Mesothelial cell of epicardium (in vitro differentiated cells): ENCODE data around the gene KCNH5. TPM values are rescaled to one million over a fixed set of nuclear protein-coding genes. Genes with fewer than 3 reads are reported as not detected.

Experiments used
- DNase-seq, 2 experiments: peaks; one replicate each; pipeline ENCODE4 v3.0.0; 2021; ENCODE audit warnings: low spot score in 2 of 2; ENCODE audit not compliant: unreplicated experiment in 2 of 2
- H3K27ac Mint-ChIP-seq: 2 replicates; pipeline ENCODE4 v1.8.0; 2021; ENCODE audit warnings: mixed read lengths
- H3K27me3 Mint-ChIP-seq: 2 replicates; pipeline ENCODE4 v1.8.0; 2021; ENCODE audit warnings: low read depth, mixed read lengths
- H3K36me3 Mint-ChIP-seq: 2 replicates; pipeline ENCODE4 v1.8.0; 2021; ENCODE audit warnings: mixed read lengths
- H3K4me1 Mint-ChIP-seq: 2 replicates; pipeline ENCODE4 v1.8.0; 2021; ENCODE audit warnings: mixed read lengths
- H3K4me3 Mint-ChIP-seq: 2 replicates; pipeline ENCODE4 v1.8.0; 2021; ENCODE audit warnings: mild to moderate bottlenecking, moderate library complexity, mixed read lengths
- H3K9me3 Mint-ChIP-seq: 2 replicates; pipeline ENCODE4 v1.8.0; 2021; ENCODE audit warnings: mixed read lengths
- total RNA-seq: library from RNA; stranded (reverse); gene quantifications from 3 replicates; pipeline ENCODE4 v1.2.1, GENCODE V29; 2021
- TF ChIP-seq, protein P1 (sequence below): fragments of 200-600 bp; sonication (generic); IDR thresholded peaks from one replicate; pipeline ENCODE4 v1.5.0; 2021; ENCODE audit warnings: antibody characterized with exemption; ENCODE audit not compliant: unreplicated experiment

KCNH5 gene
- total RNA-seq, 1 donor from 2014 or later, result 2.5 TPM

DNA sequence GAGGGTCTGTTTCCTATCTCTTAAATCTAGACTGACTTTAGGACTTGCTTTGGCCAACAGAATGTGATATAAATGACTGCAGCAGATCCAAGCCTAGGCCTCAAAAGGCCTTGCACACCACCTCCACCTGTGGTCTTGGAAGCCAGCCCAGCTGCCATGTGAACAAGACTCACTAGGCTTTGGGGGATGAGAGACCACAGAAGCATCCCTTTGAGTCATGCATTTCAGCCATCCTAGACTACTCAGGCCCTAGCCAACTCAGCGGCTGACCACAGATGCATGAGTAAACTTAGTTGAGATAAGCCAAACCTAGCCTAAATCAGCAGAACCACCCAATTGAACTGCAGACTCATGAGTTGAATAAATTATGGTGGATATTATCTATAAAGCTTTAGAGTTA lies 87.7 kb downstream of the KCNH5 start:
- H3K27me3 Mint-ChIP-seq, result peaks cover 8% of the 10 kb centered on the region
- no peaks in the 10 kb centered on the region for H3K4me1 Mint-ChIP-seq
- H3K9me3 Mint-ChIP-seq, result peaks cover 5% of the 10 kb centered on the region
- TF ChIP-seq, protein P1, sequence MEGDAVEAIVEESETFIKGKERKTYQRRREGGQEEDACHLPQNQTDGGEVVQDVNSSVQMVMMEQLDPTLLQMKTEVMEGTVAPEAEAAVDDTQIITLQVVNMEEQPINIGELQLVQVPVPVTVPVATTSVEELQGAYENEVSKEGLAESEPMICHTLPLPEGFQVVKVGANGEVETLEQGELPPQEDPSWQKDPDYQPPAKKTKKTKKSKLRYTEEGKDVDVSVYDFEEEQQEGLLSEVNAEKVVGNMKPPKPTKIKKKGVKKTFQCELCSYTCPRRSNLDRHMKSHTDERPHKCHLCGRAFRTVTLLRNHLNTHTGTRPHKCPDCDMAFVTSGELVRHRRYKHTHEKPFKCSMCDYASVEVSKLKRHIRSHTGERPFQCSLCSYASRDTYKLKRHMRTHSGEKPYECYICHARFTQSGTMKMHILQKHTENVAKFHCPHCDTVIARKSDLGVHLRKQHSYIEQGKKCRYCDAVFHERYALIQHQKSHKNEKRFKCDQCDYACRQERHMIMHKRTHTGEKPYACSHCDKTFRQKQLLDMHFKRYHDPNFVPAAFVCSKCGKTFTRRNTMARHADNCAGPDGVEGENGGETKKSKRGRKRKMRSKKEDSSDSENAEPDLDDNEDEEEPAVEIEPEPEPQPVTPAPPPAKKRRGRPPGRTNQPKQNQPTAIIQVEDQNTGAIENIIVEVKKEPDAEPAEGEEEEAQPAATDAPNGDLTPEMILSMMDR, result no peak
- H3K4me3 Mint-ChIP-seq, result no peak overlapping the region
- DNase-seq, result no peak
- H3K36me3 Mint-ChIP-seq, result no peaks in the 10 kb centered on the region
- no peak overlapping the region for H3K27ac Mint-ChIP-seq

DNA sequence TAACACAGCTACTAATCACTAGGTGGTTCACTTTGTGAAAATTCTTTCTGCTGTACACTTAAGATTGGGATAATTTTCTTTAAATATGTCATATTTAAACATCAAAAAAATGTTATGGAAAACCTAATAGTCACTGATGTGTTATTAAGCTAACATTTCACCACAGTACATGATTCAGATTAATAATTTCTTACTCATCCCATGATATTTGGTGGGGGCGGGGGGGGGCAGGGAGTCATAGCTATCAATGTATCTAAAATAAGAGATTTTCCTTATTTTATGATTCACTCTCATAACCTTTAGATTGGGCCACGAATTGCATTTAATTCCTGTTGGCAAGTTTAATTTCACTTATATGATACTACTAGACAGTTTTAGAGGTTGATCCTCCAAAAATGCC lies 88.8 kb downstream of the KCNH5 start:
- Mint-ChIP-seq H3K36me3 (no peaks in the 10 kb centered on the region), H3K27ac (no peak overlapping the region), H3K4me3 (no peak overlapping the region), H3K27me3 (peaks cover 7% of the 10 kb centered on the region), H3K4me1 (no peaks in the 10 kb centered on the region), H3K9me3 (peaks cover under 1% of the 10 kb centered on the region)
- TF ChIP-seq, protein P1, result no peak
- DNase-seq, result no peak

DNA sequence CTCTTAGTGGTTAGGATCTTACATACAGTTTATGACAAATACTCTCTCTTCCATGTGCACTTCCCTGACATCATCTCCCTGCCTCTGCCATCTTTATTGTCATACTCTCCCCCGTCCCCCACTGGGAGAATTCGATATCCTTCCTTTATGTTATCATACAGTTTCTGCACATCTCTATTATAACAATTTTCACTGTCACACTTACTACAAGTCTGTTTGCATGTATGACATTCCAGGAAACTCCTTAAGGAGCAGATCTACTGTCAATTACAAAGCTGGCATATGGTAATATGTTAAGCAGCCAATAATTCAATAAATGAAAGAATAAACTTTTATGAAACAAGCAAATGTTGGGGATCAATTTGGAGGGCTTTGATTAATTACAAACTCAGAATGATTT lies 91.1 kb downstream of the KCNH5 start:
- Mint-ChIP-seq H3K9me3 (no peaks in the 10 kb centered on the region), H3K4me3 (no peak overlapping the region), H3K36me3 (no peaks in the 10 kb centered on the region), H3K27ac (no peak overlapping the region), H3K4me1 (no peaks in the 10 kb centered on the region), H3K27me3 (no peaks in the 10 kb centered on the region)
- TF ChIP-seq, protein P1, result no peak
- DNase-seq, result no peak

DNA sequence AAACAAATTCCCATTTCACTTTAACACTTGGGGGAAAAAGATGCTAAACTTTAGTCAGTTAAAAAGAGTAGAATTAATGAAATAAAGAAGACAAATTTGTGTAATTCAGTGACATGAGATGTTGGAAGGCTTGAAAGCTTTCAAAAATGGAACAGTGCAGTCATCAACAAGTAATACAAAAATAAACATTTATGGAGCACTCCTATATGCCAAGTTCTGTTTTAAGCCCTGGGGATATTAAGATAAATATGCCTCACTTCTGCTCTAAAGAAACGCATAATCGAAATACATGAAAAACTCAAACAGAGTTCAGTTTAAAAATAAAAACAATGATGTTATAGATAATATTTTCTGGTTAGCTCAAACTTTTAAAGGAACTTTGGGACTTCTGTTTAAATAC lies 93.0 kb downstream of the KCNH5 start:
- Mint-ChIP-seq H3K36me3 (no peaks in the 10 kb centered on the region), H3K4me3 (no peak overlapping the region), H3K9me3 (no peaks in the 10 kb centered on the region), H3K4me1 (no peaks in the 10 kb centered on the region), H3K27me3 (no peaks in the 10 kb centered on the region), H3K27ac (no peak overlapping the region)
- TF ChIP-seq, protein P1, result no peak
- no peak for DNase-seq

DNA sequence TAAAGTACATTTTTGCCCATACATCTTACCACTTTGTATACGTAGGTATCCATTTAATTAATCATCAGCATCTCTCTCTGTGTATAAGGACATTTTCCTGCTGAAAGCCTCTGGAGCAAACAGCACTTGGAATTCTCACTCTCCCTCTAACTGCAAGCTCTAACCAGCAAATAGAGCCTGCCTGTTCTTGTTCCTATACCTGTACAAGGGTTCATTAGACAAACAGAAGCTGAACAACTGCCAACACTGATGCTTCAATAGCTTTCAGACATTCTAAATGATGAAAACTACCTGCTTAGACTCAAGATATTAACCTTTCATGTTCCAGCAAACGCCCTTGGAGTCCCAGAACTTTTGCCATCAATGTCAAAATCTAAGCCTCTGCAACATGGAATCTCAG lies 98.0 kb downstream of the KCNH5 start:
- no peak overlapping the region for H3K27ac Mint-ChIP-seq
- H3K4me3 Mint-ChIP-seq, result no peak overlapping the region
- peaks cover 7% of the 10 kb centered on the region for H3K4me1 Mint-ChIP-seq
- TF ChIP-seq, protein P1, result no peak
- no peak for DNase-seq
- H3K36me3 Mint-ChIP-seq, result no peaks in the 10 kb centered on the region
- no peaks in the 10 kb centered on the region for H3K27me3 Mint-ChIP-seq
- H3K9me3 Mint-ChIP-seq, result peaks cover 4% of the 10 kb centered on the region

DNA sequence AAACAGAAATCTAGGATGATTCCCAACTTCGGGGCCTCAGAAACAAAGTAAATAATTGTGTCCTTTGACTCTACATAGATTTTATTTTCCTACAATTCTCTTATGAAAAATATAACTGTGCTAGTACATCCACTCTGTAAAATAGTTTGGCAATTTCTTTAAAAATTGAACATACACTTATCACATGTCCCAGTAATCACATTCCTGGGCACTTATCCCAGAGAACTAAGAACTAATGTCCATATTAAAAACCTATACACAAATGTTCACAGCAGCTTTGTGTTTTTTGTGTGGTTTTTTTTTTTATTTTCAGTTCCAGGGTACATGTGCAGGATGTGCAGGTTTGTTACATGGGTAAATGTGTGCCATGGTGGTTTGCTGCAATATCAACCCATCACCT lies 99.0 kb downstream of the KCNH5 start:
- no peak overlapping the region for H3K4me3 Mint-ChIP-seq
- TF ChIP-seq, protein P1, result no peak
- no peak overlapping the region for H3K27ac Mint-ChIP-seq
- H3K36me3 Mint-ChIP-seq, result no peaks in the 10 kb centered on the region
- H3K9me3 Mint-ChIP-seq, result peaks cover 4% of the 10 kb centered on the region
- no peaks in the 10 kb centered on the region for H3K27me3 Mint-ChIP-seq
- no peak for DNase-seq
- H3K4me1 Mint-ChIP-seq, result peaks cover 7% of the 10 kb centered on the region
